Activated naive CD4-positive, alpha-beta T cell treated with anti-CD3 and anti-CD28 coated beads for 36 hours (primary cell): ENCODE data around the gene IL21R. TPM values are rescaled to one million over a fixed set of nuclear protein-coding genes. Genes with fewer than 3 reads are reported as not detected.

ENCODE experiments used
- CTCF ChIA-PET: fragments of 350-600 bp; sonication (Branson Sonifier 250); formaldehyde crosslinking; loops from one replicate; lab custom pipeline; 2021; ENCODE audit warnings: antibody characterized with exemption; lab: Charles Lee
- DNase-seq: peaks from one replicate; pipeline ENCODE4 v3.0.0-alpha.2; 2020
- H3K27ac Mint-ChIP-seq: one replicate; pipeline ENCODE4 v1.8.0; 2021; ENCODE audit warnings: mild to moderate bottlenecking, mixed read lengths
- H3K27me3 Mint-ChIP-seq: one replicate; pipeline ENCODE4 v1.8.0; 2021; ENCODE audit warnings: low read depth, mixed read lengths
- H3K36me3 Mint-ChIP-seq: one replicate; pipeline ENCODE4 v1.8.0; 2021; ENCODE audit warnings: low read depth, mixed read lengths
- H3K4me1 Mint-ChIP-seq: one replicate; pipeline ENCODE4 v1.8.0; 2021; ENCODE audit warnings: low read depth, mixed read lengths
- H3K4me3 Mint-ChIP-seq: one replicate; pipeline ENCODE4 v1.8.0; 2021; ENCODE audit warnings: mild to moderate bottlenecking, moderate library complexity, mixed read lengths
- H3K9me3 Mint-ChIP-seq: one replicate; pipeline ENCODE4 v1.8.0; 2021; ENCODE audit warnings: mixed read lengths
- intact Hi-C: fragments of 100-400 bp; cut with micrococcal nuclease; formaldehyde crosslinking; loops from one replicate; pipeline ENCODE4 v1.15.1; 2023
- total RNA-seq, 2 experiments: library from RNA; stranded (reverse); gene quantifications; one replicate each; pipeline ENCODE4 v1.2.3, GENCODE V29; 2021

IL21R gene
- total RNA-seq, 2 experiments from 2014 or later, result 93.8 to 99.2 TPM

DNA sequence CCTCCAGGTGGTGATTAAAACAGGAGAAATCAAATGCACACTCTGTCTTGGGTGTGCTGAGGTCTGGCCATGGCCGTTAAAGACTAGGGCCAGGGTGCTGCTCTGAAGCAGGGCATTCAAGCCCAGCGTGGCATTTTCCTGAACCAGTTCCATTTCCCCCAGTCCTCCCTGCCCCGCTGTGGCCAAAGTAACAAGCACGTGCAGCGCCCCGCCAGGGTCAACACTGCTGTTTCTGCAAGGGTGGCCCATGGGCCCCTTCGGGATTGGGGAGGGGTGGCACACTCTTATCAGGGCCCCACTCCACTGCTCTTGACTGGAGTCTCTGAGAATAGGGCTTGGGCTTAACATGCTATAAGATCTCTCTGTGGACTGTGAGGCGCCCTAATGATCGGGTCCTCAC, 72.9 kb downstream of the IL21R start:
- H3K9me3 Mint-ChIP-seq, result no peaks in the 10 kb centered on the region
- peaks cover 30% of the 10 kb centered on the region for H3K36me3 Mint-ChIP-seq
- H3K27me3 Mint-ChIP-seq, result no peaks in the 10 kb centered on the region
- H3K4me3 Mint-ChIP-seq, result no peak overlapping the region
- DNase-seq, result no peak
- CTCF ChIA-PET, result no interaction called here
- no peak overlapping the region for H3K27ac Mint-ChIP-seq
- intact Hi-C loops, result no loop called here
- no peaks in the 10 kb centered on the region for H3K4me1 Mint-ChIP-seq

DNA sequence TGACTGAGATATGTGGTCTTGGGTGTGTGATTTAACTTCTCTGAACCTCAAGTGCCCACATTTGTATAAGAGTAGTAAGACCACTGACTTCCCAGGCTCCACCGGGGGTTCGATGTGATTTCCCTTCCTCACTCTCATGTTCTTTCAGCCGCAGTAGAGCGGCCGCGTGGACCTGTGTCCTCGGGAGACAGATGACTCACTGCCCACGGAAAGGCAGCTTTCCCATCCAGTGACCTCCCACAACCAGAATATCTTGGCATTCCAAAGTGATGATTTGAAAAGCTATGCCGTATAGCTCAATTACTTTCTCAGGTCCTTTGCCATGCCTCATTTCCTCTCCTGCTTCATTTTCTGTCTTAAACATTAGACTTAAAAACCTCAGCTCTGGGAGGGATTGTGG, 73.6 kb downstream of the IL21R start:
- no peaks in the 10 kb centered on the region for H3K27me3 Mint-ChIP-seq
- no peaks in the 10 kb centered on the region for H3K9me3 Mint-ChIP-seq
- H3K36me3 Mint-ChIP-seq, result peaks cover 28% of the 10 kb centered on the region
- no peak overlapping the region for H3K27ac Mint-ChIP-seq
- H3K4me3 Mint-ChIP-seq, result no peak overlapping the region
- intact Hi-C loops, result no loop called here
- CTCF ChIA-PET, result no interaction called here
- DNase-seq, result no peak
- H3K4me1 Mint-ChIP-seq, result no peaks in the 10 kb centered on the region

DNA sequence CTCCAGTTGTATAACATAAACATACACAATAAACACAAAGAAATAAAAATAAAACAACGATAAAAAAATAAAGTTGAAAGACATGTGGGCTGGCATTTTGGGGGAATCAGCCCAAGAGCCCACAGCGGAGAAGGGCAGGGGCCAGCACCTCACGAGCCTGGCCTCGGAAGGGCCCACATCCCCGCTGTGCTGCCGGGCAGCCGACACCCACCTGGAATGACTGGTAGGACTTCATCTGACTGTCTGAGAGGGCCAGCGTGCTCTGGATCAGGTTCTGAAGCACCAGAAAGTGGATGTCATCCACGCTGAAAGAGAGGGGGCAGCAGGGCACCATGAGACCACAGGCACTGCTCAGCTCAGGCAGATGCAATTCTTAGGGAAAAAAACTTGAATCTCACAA, 74.3 kb downstream of the IL21R start:
- intact Hi-C loops, result no loop called here

DNA sequence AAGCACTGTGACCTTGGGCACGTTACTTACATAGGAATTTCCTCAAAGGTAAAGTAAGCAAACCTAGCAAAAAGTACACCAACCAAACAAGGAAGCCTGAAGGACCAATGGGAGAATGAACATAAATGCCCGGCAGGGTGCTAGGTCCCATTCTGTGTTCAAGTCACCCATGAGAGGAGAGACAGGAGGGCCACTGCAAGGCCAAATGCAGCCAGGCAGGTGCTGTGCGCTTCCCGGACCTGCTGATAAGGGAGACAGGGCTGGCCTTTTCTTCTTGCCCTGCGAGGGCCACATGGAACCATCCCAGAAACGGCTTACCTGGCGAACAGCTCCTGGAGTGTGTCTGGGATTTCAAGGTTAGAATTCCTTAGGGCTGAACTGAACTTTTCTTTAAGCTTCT, 78.8 kb downstream of the IL21R start:
- peaks cover 31% of the 10 kb centered on the region for H3K36me3 Mint-ChIP-seq
- no peaks in the 10 kb centered on the region for H3K9me3 Mint-ChIP-seq
- H3K4me3 Mint-ChIP-seq, result no peak overlapping the region
- CTCF ChIA-PET, result no interaction called here
- H3K27me3 Mint-ChIP-seq, result no peaks in the 10 kb centered on the region
- H3K4me1 Mint-ChIP-seq, result no peaks in the 10 kb centered on the region
- no peak overlapping the region for H3K27ac Mint-ChIP-seq
- DNase-seq, result no peak
- intact Hi-C loops, result no loop called here

More for the DNA sequence above, 74.3 kb downstream of the IL21R start:
- H3K27ac Mint-ChIP-seq, result no peak overlapping the region
- CTCF ChIA-PET, result no interaction called here
- no peaks in the 10 kb centered on the region for H3K4me1 Mint-ChIP-seq
- peaks cover 25% of the 10 kb centered on the region for H3K36me3 Mint-ChIP-seq
- H3K27me3 Mint-ChIP-seq, result no peaks in the 10 kb centered on the region
- no peak for DNase-seq
- no peak overlapping the region for H3K4me3 Mint-ChIP-seq
- H3K9me3 Mint-ChIP-seq, result no peaks in the 10 kb centered on the region

DNA sequence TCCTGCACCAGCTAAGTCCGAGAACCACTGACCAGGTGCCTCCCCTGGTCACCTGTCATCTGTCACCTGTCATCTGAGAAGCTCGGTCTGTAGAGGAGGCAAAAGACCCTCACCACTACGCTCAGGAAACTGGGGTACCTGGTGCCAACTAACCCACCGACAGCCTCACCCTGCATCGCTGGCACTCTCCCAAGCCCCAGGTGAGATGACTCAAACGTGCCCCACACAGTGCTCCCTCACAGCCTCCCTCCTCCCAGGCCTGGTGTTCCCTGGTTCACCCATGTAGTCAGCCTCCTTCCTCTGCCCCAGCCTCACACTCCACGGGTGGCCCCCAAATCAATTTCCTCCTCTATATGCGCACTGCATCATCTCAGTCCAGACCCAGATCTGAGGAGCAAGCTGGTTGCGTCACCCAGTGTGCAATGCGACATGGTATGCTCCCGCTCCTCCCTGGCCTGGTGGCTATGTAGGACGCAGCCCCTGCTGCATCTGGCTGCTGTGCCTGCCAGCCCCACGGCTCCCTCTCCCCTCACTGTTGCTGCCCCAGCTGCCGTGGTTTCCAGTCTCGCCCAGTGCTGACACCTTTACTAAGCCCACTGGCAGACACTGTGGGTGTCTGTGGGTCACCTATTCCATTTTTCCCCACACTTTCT, 79.4 kb downstream of the IL21R start:
- CTCF ChIA-PET, result no interaction called here
- Mint-ChIP-seq H3K4me1 (no peaks in the 10 kb centered on the region), H3K4me3 (no peak overlapping the region), H3K27me3 (no peaks in the 10 kb centered on the region), H3K27ac (no peak overlapping the region), H3K36me3 (peaks cover 33% of the 10 kb centered on the region), H3K9me3 (no peaks in the 10 kb centered on the region)
- intact Hi-C loops, result no loop called here
- DNase-seq, result no peak

DNA sequence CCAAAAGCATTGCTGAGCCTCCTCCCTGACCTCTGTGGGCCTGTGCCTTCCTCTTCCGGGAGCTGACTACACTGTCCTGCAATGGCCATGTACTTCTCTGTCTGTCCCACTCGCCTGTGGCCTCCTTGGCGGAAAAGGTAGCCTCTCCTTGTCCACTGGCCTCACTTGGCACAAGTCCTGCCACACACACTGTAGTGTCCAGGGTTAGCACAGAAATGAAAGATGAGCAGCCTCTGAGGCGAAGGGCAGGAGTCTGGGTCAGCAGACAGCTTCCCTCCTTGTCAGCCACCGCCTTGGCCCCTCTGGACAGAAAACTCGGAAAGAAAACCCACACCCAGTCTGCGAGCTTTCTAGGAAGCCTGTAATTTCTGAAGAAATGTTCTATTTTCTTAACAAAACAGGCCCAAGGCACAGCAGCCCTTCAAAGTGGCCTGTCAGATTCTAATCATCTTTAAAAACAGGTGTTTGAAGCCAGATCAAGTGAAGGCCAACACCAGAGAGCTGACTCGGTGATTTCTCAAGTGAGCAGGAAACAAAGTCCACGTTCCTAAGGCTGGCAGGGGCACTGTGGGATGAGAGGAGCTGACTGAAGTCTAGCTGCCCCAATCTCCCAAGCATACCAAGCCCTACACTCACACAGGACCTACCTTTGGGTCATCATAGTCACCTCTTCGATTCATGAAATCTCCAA, 80.6 kb downstream of the IL21R start:
- intact Hi-C loops, result no loop called here
- no peaks in the 10 kb centered on the region for H3K4me1 Mint-ChIP-seq
- no peak overlapping the region for H3K4me3 Mint-ChIP-seq
- no peaks in the 10 kb centered on the region for H3K27me3 Mint-ChIP-seq
- peaks cover 34% of the 10 kb centered on the region for H3K36me3 Mint-ChIP-seq
- no peaks in the 10 kb centered on the region for H3K9me3 Mint-ChIP-seq
- no peak for DNase-seq
- H3K27ac Mint-ChIP-seq, result no peak overlapping the region
- CTCF ChIA-PET, result interaction anchor here (1.2 kb wide), 1 partner anchor 15 kb away, joined by 3 read pairs; no protein-coding TSS in a partner anchor

DNA sequence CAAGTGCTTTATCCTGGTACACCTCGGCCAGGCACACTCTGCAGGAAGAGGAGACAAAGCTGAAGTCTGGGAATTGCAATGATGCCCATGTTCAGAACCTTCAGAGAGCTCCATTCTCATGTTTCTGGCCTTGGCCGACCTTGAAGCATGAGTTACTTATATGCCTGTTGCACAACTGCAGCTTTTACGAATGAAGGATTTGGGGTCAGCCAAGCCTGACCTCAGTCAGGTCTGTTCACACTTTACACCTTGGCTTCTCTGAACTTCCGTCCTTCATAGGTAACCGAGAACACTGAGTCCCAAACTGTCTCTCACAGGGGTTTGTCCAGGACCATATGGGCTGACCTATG, 81.1 kb downstream of the IL21R start:
- Mint-ChIP-seq H3K4me3 (no peak overlapping the region), H3K27ac (no peak overlapping the region), H3K27me3 (no peaks in the 10 kb centered on the region), H3K4me1 (no peaks in the 10 kb centered on the region), H3K36me3 (peaks cover 36% of the 10 kb centered on the region), H3K9me3 (no peaks in the 10 kb centered on the region)
- CTCF ChIA-PET, result interaction anchor here (1.2 kb wide), 1 partner anchor 15 kb away, joined by 3 read pairs; no protein-coding TSS in a partner anchor
- DNase-seq, result no peak
- intact Hi-C loops, result no loop called here

DNA sequence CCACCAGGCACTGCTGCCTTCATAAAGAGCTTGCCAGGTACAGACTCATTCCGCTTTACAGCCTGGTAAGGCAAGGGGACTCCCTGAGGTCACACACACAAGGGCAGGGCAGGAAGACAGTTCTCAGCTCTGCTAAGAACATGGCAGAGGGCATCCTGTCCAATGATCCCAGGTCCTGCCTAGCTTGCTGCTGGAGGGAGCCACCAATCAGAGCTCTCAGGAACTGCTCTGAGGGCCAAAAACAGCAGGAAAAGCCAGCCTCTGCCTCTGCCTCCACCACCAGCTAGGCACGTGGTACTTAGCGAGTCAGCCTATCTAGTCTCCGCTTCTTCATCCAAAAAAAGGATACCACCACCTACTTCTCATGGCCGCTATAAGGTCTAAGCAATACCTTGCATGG, 81.7 kb downstream of the IL21R start:
- Mint-ChIP-seq H3K27me3 (no peaks in the 10 kb centered on the region), H3K4me1 (no peaks in the 10 kb centered on the region), H3K36me3 (peaks cover 39% of the 10 kb centered on the region), H3K27ac (no peak overlapping the region), H3K4me3 (no peak overlapping the region), H3K9me3 (no peaks in the 10 kb centered on the region)
- DNase-seq, result no peak
- CTCF ChIA-PET, result interaction anchor here (1.2 kb wide), 1 partner anchor 14 kb away, joined by 3 read pairs; no protein-coding TSS in a partner anchor
- intact Hi-C loops, result no loop called here

DNA sequence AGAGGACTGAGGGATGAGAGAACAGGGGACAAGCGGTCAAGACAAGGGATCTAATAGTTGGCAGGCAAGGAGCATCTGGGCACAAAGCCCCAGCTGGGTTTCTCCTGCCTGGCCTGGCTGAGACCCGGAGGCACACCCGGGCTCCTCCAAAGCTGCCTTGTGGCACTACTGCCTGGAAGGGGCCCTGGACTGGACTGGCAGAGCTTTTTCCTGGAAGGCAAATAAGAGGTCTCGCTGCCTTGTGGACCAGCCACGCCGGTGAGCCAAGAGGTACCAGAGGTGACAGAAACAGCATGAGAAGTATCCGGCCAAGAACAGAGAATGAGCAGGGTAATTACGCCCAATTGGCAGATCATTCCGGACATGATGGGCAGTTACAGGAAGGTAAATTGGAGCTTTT, 83.2 kb downstream of the IL21R start:
- Mint-ChIP-seq H3K27ac (no peak overlapping the region), H3K4me3 (no peak overlapping the region), H3K36me3 (peaks cover 39% of the 10 kb centered on the region), H3K4me1 (no peaks in the 10 kb centered on the region), H3K9me3 (no peaks in the 10 kb centered on the region), H3K27me3 (no peaks in the 10 kb centered on the region)
- intact Hi-C loops, result no loop called here
- CTCF ChIA-PET, result no interaction called here
- DNase-seq, result no peak

DNA sequence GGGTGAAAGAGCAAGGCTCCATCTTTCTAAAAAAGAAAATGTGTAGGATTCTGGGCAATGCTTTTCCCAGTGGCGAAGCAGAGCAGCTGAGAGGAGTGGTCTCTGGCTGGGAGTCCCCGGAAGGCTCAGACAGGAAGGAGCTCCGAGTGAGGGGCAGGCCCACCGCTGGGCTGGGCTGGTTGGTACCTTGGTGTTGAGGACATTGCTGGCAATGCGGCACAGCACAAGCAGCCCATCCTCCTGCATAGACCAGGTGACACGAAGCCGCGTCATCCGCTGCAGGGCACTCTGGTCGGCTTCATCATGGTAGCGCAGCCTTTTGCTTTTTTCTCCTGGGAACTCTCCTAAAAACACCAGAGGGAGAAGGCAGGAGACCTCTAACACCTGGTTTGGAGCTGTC, 83.8 kb downstream of the IL21R start:
- Mint-ChIP-seq H3K36me3 (peaks cover 36% of the 10 kb centered on the region), H3K9me3 (no peaks in the 10 kb centered on the region), H3K4me3 (no peak overlapping the region), H3K27me3 (no peaks in the 10 kb centered on the region), H3K4me1 (no peaks in the 10 kb centered on the region), H3K27ac (no peak overlapping the region)
- no peak for DNase-seq
- intact Hi-C loops, result no loop called here
- CTCF ChIA-PET, result no interaction called here

DNA sequence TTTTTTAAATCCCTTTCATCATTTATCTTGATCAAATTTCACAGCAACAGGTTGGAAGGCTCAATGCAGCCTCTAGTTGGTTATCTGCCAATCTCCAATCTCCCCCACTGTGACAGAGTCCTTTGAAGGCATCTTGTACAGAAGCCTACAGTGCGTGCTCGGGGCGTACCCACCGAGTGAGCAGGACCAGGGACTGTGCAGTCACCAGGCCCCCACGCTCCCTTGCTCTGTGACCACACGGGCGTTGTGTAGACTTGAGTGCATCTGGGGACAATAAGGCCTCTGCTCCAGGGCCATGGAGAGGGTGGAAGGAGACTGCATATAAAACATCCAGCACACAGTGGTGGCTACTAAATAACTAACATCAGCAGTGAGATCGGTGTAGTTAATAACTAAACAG, 84.4 kb downstream of the IL21R start:
- Mint-ChIP-seq H3K27me3 (no peaks in the 10 kb centered on the region), H3K36me3 (peaks cover 35% of the 10 kb centered on the region), H3K9me3 (no peaks in the 10 kb centered on the region), H3K27ac (no peak overlapping the region), H3K4me3 (no peak overlapping the region), H3K4me1 (no peaks in the 10 kb centered on the region)
- intact Hi-C loops, result no loop called here
- DNase-seq, result no peak
- CTCF ChIA-PET, result no interaction called here

DNA sequence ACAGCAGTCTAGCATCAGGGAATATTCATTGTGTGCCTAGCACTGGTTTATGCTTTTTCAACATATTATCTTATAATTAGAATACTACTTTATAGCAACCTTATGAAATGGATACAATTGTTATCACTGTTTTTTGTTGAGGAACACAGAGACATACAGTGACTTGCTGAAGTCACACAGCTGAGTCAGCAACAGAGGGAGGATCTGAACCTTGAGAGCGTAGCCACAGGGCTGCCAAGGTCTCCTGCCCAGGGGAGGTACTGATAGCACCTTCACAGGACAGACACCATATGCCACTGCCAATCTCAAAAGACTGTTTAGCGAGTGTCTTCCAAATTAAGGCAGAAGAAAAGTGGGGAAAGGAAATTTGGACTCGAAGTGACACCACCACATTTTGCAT, 84.8 kb downstream of the IL21R start:
- H3K4me1 Mint-ChIP-seq, result no peaks in the 10 kb centered on the region
- DNase-seq, result no peak
- no peak overlapping the region for H3K4me3 Mint-ChIP-seq
- H3K9me3 Mint-ChIP-seq, result no peaks in the 10 kb centered on the region
- no peak overlapping the region for H3K27ac Mint-ChIP-seq
- intact Hi-C loops, result no loop called here
- H3K36me3 Mint-ChIP-seq, result peaks cover 35% of the 10 kb centered on the region
- CTCF ChIA-PET, result no interaction called here
- H3K27me3 Mint-ChIP-seq, result no peaks in the 10 kb centered on the region

DNA sequence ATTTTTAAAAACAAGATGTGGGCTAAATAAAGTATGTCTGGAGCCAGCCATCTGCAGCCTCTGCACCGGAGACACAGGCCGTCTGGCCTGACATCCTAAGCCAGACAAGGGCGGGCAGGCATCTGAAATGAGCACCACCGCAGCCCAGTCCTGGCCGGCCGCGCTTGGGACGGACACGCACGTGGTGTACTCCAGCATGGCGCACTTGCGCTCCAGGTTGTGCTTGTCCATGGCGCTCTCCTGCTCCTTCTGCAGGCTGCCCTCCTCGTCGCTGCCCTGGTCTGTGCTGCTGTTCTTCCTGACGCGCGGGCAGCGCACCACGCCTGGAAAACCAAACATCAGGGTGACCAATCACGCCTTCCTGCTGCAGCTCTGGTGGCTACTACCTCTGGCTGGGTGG, 87.4 kb downstream of the IL21R start:
- DNase-seq, result no peak
- H3K4me3 Mint-ChIP-seq, result no peak overlapping the region
- H3K36me3 Mint-ChIP-seq, result peaks cover 29% of the 10 kb centered on the region
- H3K9me3 Mint-ChIP-seq, result no peaks in the 10 kb centered on the region
- intact Hi-C loops, result no loop called here
- H3K4me1 Mint-ChIP-seq, result no peaks in the 10 kb centered on the region
- CTCF ChIA-PET, result no interaction called here
- H3K27ac Mint-ChIP-seq, result no peak overlapping the region
- no peaks in the 10 kb centered on the region for H3K27me3 Mint-ChIP-seq
